Activated CD8-positive, alpha-beta T cell treated with anti-CD3 and anti-CD28 coated beads for 36 hours (primary cell): Measurements from ENCODE around the gene BSCL2. TPM values are rescaled to one million over a fixed set of nuclear protein-coding genes. Genes with fewer than 3 reads are reported as not detected.

Experiments
- ATAC-seq: fragments of 200-7000 bp; cut with Tn5 transposase; one replicate; pipeline ENCODE4 v1.10.0; 2021; ENCODE audit warnings: mild to moderate bottlenecking, moderate library complexity
- CTCF ChIA-PET: fragments of 350-600 bp; sonication (Branson Sonifier 250); formaldehyde crosslinking; loops from one replicate; lab custom pipeline; 2021; ENCODE audit warnings: antibody characterized with exemption; lab: Charles Lee
- POLR2A ChIA-PET: fragments of 350-600 bp; sonication (Branson Sonifier 250); formaldehyde crosslinking; loops from one replicate; lab custom pipeline; 2021; ENCODE audit warnings: antibody characterized with exemption; lab: Charles Lee
- DNase-seq: peaks from one replicate; pipeline ENCODE4 v3.0.0-alpha.2; 2020
- H3K27ac Mint-ChIP-seq: one replicate; pipeline ENCODE4 v1.8.0; 2021; ENCODE audit warnings: mild to moderate bottlenecking, mixed read lengths
- H3K27me3 Mint-ChIP-seq: one replicate; pipeline ENCODE4 v1.8.0; 2021; ENCODE audit warnings: mixed read lengths
- H3K36me3 Mint-ChIP-seq: one replicate; pipeline ENCODE4 v1.8.0; 2021; ENCODE audit warnings: low read depth, mixed read lengths
- H3K4me1 Mint-ChIP-seq: one replicate; pipeline ENCODE4 v1.8.0; 2021; ENCODE audit warnings: low read depth, mixed read lengths
- H3K4me3 Mint-ChIP-seq: one replicate; pipeline ENCODE4 v1.8.0; 2021; ENCODE audit warnings: mild to moderate bottlenecking, moderate library complexity, mixed read lengths
- H3K9me3 Mint-ChIP-seq: one replicate; pipeline ENCODE4 v1.8.0; 2021; ENCODE audit warnings: mixed read lengths
- intact Hi-C: fragments of 100-400 bp; cut with micrococcal nuclease; formaldehyde crosslinking; loops from one replicate; pipeline ENCODE4 v1.10.0; 2022
- total RNA-seq, 2 experiments: library from RNA; stranded (reverse); gene quantifications; one replicate each; pipeline ENCODE4 v1.2.3, GENCODE V29; 2021
- TF ChIP-seq, protein P1 (sequence below): fragments of 200-600 bp; IDR thresholded peaks from one replicate; pipeline ENCODE4 v1.8.0; 2022; ENCODE audit warnings: antibody characterized with exemption, mild to moderate bottlenecking

BSCL2 gene
- total RNA-seq, 2 experiments from 2014 or later = 22.1 to 24.1 TPM

DNA sequence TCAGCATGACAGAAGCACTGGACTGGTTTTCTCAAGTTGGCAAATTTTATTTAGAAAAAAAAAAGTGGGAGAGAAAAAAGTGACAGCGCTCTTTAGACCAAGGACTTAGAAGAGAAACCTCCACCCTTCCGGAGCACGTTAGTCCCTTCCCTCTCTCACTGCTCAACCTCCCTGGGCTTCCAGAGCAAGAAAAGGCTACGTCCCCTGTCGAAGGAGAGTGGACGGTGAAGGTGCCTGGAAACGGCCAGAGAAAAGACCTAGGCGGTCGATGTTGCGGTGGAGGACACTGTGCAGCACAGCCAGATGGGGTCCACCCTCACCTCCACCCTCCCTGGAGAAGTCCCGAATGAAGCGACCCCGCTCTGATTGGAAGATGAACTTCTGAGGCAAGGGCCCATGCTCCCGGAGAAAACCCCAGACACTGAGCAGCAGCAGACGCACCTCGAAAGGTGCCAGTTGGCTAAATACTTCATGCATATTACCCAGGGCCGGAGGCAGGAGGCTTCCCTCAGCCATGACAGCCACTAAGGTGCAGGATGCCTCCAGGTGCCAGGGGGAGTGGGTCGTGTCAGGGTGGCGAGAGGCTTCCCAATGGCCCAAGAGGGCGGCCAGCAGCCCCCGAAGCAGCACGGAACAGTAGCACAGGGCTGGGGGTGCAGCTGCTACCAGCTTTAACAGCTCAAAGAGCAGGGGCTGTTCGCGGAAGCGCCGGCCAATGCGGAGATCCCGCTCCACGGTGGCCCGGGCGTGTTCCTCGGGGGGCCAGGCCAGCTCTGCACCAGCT, 60.2 kb downstream of the BSCL2 start:
- Mint-ChIP-seq H3K9me3 (no peaks in the 10 kb centered on the region), H3K4me3 (peak overlapping the region; percentile 100), H3K27ac (peak overlapping the region; percentile 99), H3K27me3 (no peaks in the 10 kb centered on the region), H3K4me1 (peaks cover 30% of the 10 kb centered on the region), H3K36me3 (peaks cover 39% of the 10 kb centered on the region)
- POLR2A ChIA-PET = interaction anchor here (1.4 to 13.3 kb wide), 10 partner anchors 8 to 208 kb away, joined by 4 to 263 read pairs (median 7); partner anchors contain the start of genes B3GAT3, C11orf98, CSKMT and LBHD1
- ATAC-seq (no peak), DNase-seq (no peak)
- TF ChIP-seq, protein P1, sequence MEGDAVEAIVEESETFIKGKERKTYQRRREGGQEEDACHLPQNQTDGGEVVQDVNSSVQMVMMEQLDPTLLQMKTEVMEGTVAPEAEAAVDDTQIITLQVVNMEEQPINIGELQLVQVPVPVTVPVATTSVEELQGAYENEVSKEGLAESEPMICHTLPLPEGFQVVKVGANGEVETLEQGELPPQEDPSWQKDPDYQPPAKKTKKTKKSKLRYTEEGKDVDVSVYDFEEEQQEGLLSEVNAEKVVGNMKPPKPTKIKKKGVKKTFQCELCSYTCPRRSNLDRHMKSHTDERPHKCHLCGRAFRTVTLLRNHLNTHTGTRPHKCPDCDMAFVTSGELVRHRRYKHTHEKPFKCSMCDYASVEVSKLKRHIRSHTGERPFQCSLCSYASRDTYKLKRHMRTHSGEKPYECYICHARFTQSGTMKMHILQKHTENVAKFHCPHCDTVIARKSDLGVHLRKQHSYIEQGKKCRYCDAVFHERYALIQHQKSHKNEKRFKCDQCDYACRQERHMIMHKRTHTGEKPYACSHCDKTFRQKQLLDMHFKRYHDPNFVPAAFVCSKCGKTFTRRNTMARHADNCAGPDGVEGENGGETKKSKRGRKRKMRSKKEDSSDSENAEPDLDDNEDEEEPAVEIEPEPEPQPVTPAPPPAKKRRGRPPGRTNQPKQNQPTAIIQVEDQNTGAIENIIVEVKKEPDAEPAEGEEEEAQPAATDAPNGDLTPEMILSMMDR = no peak
- intact Hi-C loops = loop anchor here (5.0 kb wide), 1 partner anchor 35 kb away; the partner anchor contains the start of genes EML3 and ROM1
- CTCF ChIA-PET = interaction anchor here (1.1 to 1.6 kb wide), 3 partner anchors 47 to 222 kb away, joined by 3 to 4 read pairs (median 3); partner anchors contain the start of gene ZBTB3

- TF ChIP-seq, protein P1 = no peak
- POLR2A ChIA-PET = interaction anchor here (0.8 to 13.3 kb wide), 15 partner anchors 9 to 209 kb away, joined by 3 to 263 read pairs (median 6); partner anchors contain the start of genes B3GAT3, C11orf98, CSKMT and LBHD1
- DNase-seq (peak; percentile 100), ATAC-seq (peak; percentile 98)
- Mint-ChIP-seq H3K4me1 (peaks cover 30% of the 10 kb centered on the region), H3K27ac (peak within 1 kb of the TSS; percentile 99), H3K4me3 (peak within 1 kb of the TSS; percentile 100), H3K9me3 (no peaks in the 10 kb centered on the region), H3K27me3 (no peaks in the 10 kb centered on the region), H3K36me3 (peaks cover 40% of the 10 kb centered on the region)
- CTCF ChIA-PET = interaction anchor here (0.8 to 1.6 kb wide), 3 partner anchors 35 to 108 kb away, joined by 3 to 4 read pairs (median 3); partner anchors contain the start of gene ZBTB3
- intact Hi-C loops = loop anchor here (5.0 kb wide), 1 partner anchor 34 kb away; the partner anchor contains the start of genes EML3 and ROM1
Observed at GRCh38 chr11:62645946-62646824, 61.0 kb downstream of the BSCL2 start, which contains the start of gene GANAB. GANAB (minus strand) TSS chr11:62646613; CDS start chr11:62646599, 14 bp downstream.

- DNase-seq (peak; percentile 18), ATAC-seq (no peak)
- Mint-ChIP-seq H3K27ac (peak overlapping the region; percentile 99), H3K4me1 (peaks cover 31% of the 10 kb centered on the region), H3K36me3 (peaks cover 41% of the 10 kb centered on the region), H3K27me3 (no peaks in the 10 kb centered on the region), H3K9me3 (no peaks in the 10 kb centered on the region), H3K4me3 (peak overlapping the region; percentile 100)
- TF ChIP-seq, protein P1 = no peak
- CTCF ChIA-PET = no interaction called here
- intact Hi-C loops = loop anchor here (5.0 kb wide), 1 partner anchor 33 kb away; the partner anchor contains the start of genes EML3 and ROM1
- POLR2A ChIA-PET = interaction anchor here (0.8 to 13.3 kb wide), 14 partner anchors 10 to 210 kb away, joined by 3 to 263 read pairs (median 6); partner anchors contain the start of genes B3GAT3, C11orf98, CSKMT and LBHD1
Observed at GRCh38 chr11:62645671-62645945, 61.6 kb downstream of the BSCL2 start.

DNA sequence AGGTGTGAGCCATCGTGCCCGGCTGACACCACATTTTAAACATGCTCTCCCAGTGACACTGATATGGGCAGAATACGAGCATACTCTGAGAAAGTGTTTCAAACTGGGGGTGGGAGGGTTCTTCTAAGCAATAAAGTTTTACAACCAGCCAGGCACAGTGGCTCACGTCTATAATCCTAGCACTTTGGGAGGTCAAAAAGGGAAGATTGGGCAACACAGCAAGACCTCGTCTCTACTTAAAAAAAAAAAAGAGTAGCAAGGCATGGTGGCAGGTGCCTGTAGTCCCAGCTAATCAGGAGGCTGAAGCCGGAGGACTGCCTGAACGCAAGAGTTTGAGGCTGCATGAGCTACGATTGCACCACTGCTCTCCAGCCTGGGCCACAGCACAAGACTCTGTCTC, 63.0 kb downstream of the BSCL2 start:
- Mint-ChIP-seq H3K36me3 (peaks cover 47% of the 10 kb centered on the region), H3K27me3 (no peaks in the 10 kb centered on the region), H3K4me3 (peak overlapping the region; percentile 53), H3K27ac (peak overlapping the region; percentile 47), H3K9me3 (no peaks in the 10 kb centered on the region), H3K4me1 (peaks cover 39% of the 10 kb centered on the region)
- TF ChIP-seq, protein P1 = no peak
- ChIA-PET POLR2A (interaction anchor here (1.4 to 13.3 kb wide), 6 partner anchors 15 to 211 kb away, joined by 3 to 263 read pairs (median 10); partner anchors contain the start of genes B3GAT3, C11orf98, CSKMT and LBHD1), CTCF (interaction anchor here (0.7 kb wide), 1 partner anchor 52 kb away, joined by 3 read pairs; no protein-coding TSS in a partner anchor)
- intact Hi-C loops = no loop called here
- DNase-seq = no peak
- no peak for ATAC-seq

Other genes with a start within 250 kb of the BSCL2 start
- 10 to 100 TPM; 41.1 to 43.0 TPM for gene AHNAK, start 160.6 kb downstream of the BSCL2 start, total RNA-seq
- 1,000 to 10,000 TPM; 1,925 to 1,979 TPM for gene EEF1G, start 133.5 kb downstream of the BSCL2 start, total RNA-seq
- gene TUT1, start 115.9 kb downstream of the BSCL2 start, total RNA-seq = 10 to 100 TPM; 34.4 to 38.0 TPM
- gene MTA2, start 105.6 kb downstream of the BSCL2 start, total RNA-seq = 100 to 1,000 TPM; 159 to 164 TPM
- 100 to 1,000 TPM; 115 to 120 TPM for gene EML3, start 94.6 kb downstream of the BSCL2 start, total RNA-seq
- 1 to 10 TPM in 1 of 2 experiments, under 1 TPM in 1; 0.79 to 1.1 TPM for gene ROM1, start 94.2 kb downstream of the BSCL2 start, total RNA-seq
- gene B3GAT3, start 85.4 kb downstream of the BSCL2 start, total RNA-seq = 10 to 100 TPM; 59.1 to 61.4 TPM
- 100 to 1,000 TPM; 205 to 217 TPM for gene GANAB, start 60.8 kb downstream of the BSCL2 start, total RNA-seq
- 10 to 100 TPM; 30.3 to 31.5 TPM for gene INTS5, start 54.1 kb downstream of the BSCL2 start, total RNA-seq
- 100 to 1,000 TPM; 108 TPM for gene C11orf98, start 42.2 kb downstream of the BSCL2 start, total RNA-seq
- gene CSKMT, start 42.1 kb downstream of the BSCL2 start, total RNA-seq = 10 to 100 TPM; 37.1 to 43.6 TPM
- gene UQCC3, start 35.8 kb downstream of the BSCL2 start, total RNA-seq = 1 to 10 TPM; 4.7 TPM
- 10 to 100 TPM; 12.0 to 12.9 TPM for gene LBHD1, start 35.2 kb downstream of the BSCL2 start, total RNA-seq
- gene UBXN1, start 28.4 kb downstream of the BSCL2 start, total RNA-seq = 100 to 1,000 TPM; 104 to 120 TPM
- not detected for gene LRRN4CL, start 17.9 kb downstream of the BSCL2 start, total RNA-seq
- not detected for gene GNG3, start 252 bp upstream of the BSCL2 start, total RNA-seq
- gene HNRNPUL2, start 20.0 kb upstream of the BSCL2 start, total RNA-seq = 10 to 100 TPM; 54.9 to 58.6 TPM
- gene TTC9C, start 21.1 kb upstream of the BSCL2 start, total RNA-seq = 10 to 100 TPM; 33.7 to 37.9 TPM
- 10 to 100 TPM in 1 of 2 experiments, 1 to 10 TPM in 1; 9.8 to 11.8 TPM for gene ZBTB3, start 46.7 kb upstream of the BSCL2 start, total RNA-seq
- gene POLR2G, start 54.2 kb upstream of the BSCL2 start, total RNA-seq = 100 to 1,000 TPM; 109 to 111 TPM
- gene TAF6L, start 64.0 kb upstream of the BSCL2 start, total RNA-seq = 10 to 100 TPM; 13.7 to 16.7 TPM
- gene TMEM179B, start 80.0 kb upstream of the BSCL2 start, total RNA-seq = 10 to 100 TPM; 18.6 to 19.5 TPM
- gene TMEM223, start 84.6 kb upstream of the BSCL2 start, total RNA-seq = 10 to 100 TPM; 12.3 to 12.7 TPM
- gene NXF1, start 98.0 kb upstream of the BSCL2 start, total RNA-seq = 10 to 100 TPM; 80.9 to 90.0 TPM
- gene STX5, start 124.6 kb upstream of the BSCL2 start, total RNA-seq = 10 to 100 TPM; 22.0 to 22.8 TPM
- gene TEX54, start 125.4 kb upstream of the BSCL2 start, total RNA-seq = not detected
- 10 to 100 TPM; 96.5 to 99.3 TPM for gene WDR74, start 132.2 kb upstream of the BSCL2 start, total RNA-seq
- 100 to 1,000 TPM; 299 to 315 TPM for gene SLC3A2, start 173.5 kb upstream of the BSCL2 start, total RNA-seq
- not detected for gene CHRM1, start 213.9 kb upstream of the BSCL2 start, total RNA-seq